Liver (tissue), 9 donors: ENCODE results near the gene RTP2. TPM values are rescaled to one million over a fixed set of nuclear protein-coding genes. Genes with fewer than 3 reads are reported as not detected.

Experiments
- DNase-seq: peaks from one replicate; pipeline ENCODE4 v3.0.0-alpha.2; 2017; ENCODE audit warnings: low spot score
- H3K27ac ChIP-seq, 2 donors: one replicate each; pipeline ENCODE4 v1.7.0; 2013; ENCODE audit warnings: inconsistent platforms in 2 of 2, low read length in 2 of 2, control low read depth in 1 of 2, low read depth in 1 of 2, mild to moderate bottlenecking in 1 of 2
- H3K27me3 ChIP-seq, 4 donors: one replicate each; pipeline versions ENCODE4 v1.6.1 to v1.7.0; 2013; ENCODE audit warnings: low read length in 3 of 4, inconsistent platforms in 1 of 4, mild to moderate bottlenecking in 1 of 4, moderate library complexity in 1 of 4; ENCODE audit not compliant: control insufficient read depth in 4 of 4, insufficient read depth in 4 of 4
- H3K36me3 ChIP-seq, 4 donors: one replicate each; pipeline versions ENCODE4 v1.6.1 to v1.7.0; 2013; ENCODE audit warnings: low read length in 3 of 4, mild to moderate bottlenecking in 3 of 4, low read depth in 1 of 4, moderate library complexity in 1 of 4; ENCODE audit not compliant: control insufficient read depth in 4 of 4, insufficient read depth in 3 of 4
- H3K4me1 ChIP-seq, 4 donors: one replicate each; pipeline versions ENCODE4 v1.6.1 to v1.7.0; 2013; ENCODE audit warnings: low read length in 3 of 4, mild to moderate bottlenecking in 3 of 4, moderate library complexity in 1 of 4; ENCODE audit not compliant: control insufficient read depth in 4 of 4, insufficient read depth in 4 of 4
- H3K4me3 ChIP-seq, 3 donors: one replicate each; pipeline versions ENCODE4 v1.6.1 to v1.7.0; 2013; ENCODE audit warnings: low read length in 3 of 3, control low read depth in 1 of 3, low read depth in 1 of 3, mild to moderate bottlenecking in 1 of 3
- H3K9ac ChIP-seq, 2 donors: one replicate each; pipeline ENCODE4 v1.7.0; 2013; ENCODE audit warnings: low read length in 2 of 2, mild to moderate bottlenecking in 2 of 2, moderate library complexity in 2 of 2, control low read depth in 1 of 2, low read depth in 1 of 2
- H3K9me3 ChIP-seq, 4 donors: one replicate each; pipeline versions ENCODE4 v1.6.1 to v1.7.0; 2013; ENCODE audit warnings: low read length in 3 of 4; ENCODE audit not compliant: control insufficient read depth in 4 of 4
- CTCF ChIP-seq: fragments of 150-350 bp; IDR thresholded peaks from 2 replicates; pipeline ENCODE4 v1.5.1; 2017; ENCODE audit warnings: improper control_type of control experiment, low read depth, low read length; ENCODE audit not compliant: missing input control
- EGR1 ChIP-seq, 2 donors: IDR thresholded peaks; 2 replicates each; pipeline ENCODE4 v1.6.1; 2016 to 2018; ENCODE audit warnings: antibody characterized with exemption in 2 of 2, low read depth in 2 of 2
- FOXA1 ChIP-seq: IDR thresholded peaks from 2 replicates; pipeline ENCODE4 v1.6.1; 2016; ENCODE audit warnings: antibody characterized with exemption
- FOXA2 ChIP-seq: IDR thresholded peaks from 2 replicates; pipeline ENCODE4 v1.6.1; 2016; ENCODE audit warnings: antibody characterized with exemption
- GABPA ChIP-seq, 2 donors: IDR thresholded peaks in 1 of 2; conservative IDR thresholded peaks in 1 of 2; 2 replicates each; pipeline ENCODE4 v1.6.1; 2016; ENCODE audit warnings: antibody characterized with exemption in 2 of 2, mild to moderate bottlenecking in 1 of 2, moderate library complexity in 1 of 2
- HNF4G ChIP-seq: IDR thresholded peaks from 2 replicates; pipeline ENCODE4 v1.6.1; 2016; ENCODE audit warnings: antibody characterized with exemption
- JUND ChIP-seq, 2 donors: IDR thresholded peaks; 2 replicates each; pipeline ENCODE4 v1.6.1; 2016; ENCODE audit warnings: antibody characterized with exemption in 2 of 2
- MAX ChIP-seq: IDR thresholded peaks from 2 replicates; pipeline ENCODE4 v1.6.1; 2016; ENCODE audit warnings: antibody characterized with exemption
- RAD21 ChIP-seq, 2 donors: IDR thresholded peaks; 2 replicates each; pipeline ENCODE4 v1.6.1; 2016; ENCODE audit warnings: antibody characterized with exemption in 2 of 2, mild to moderate bottlenecking in 2 of 2
- REST ChIP-seq: IDR thresholded peaks from 2 replicates; pipeline ENCODE4 v1.6.1; 2016; ENCODE audit warnings: antibody characterized with exemption, mild to moderate bottlenecking
- RXRA ChIP-seq, 2 donors: IDR thresholded peaks; 2 replicates each; pipeline ENCODE4 v1.6.1; 2017 to 2018; ENCODE audit warnings: antibody characterized with exemption in 2 of 2, mild to moderate bottlenecking in 1 of 2
- SP1 ChIP-seq: IDR thresholded peaks from 2 replicates; pipeline ENCODE4 v1.6.1; 2018; ENCODE audit warnings: antibody characterized with exemption, mild to moderate bottlenecking
- TAF1 ChIP-seq: conservative IDR thresholded peaks from 2 replicates; pipeline ENCODE4 v1.6.1; 2016; ENCODE audit warnings: antibody characterized with exemption, mild to moderate bottlenecking
- YY1 ChIP-seq: IDR thresholded peaks from 2 replicates; pipeline ENCODE4 v1.6.1; 2016; ENCODE audit warnings: antibody characterized with exemption, mild to moderate bottlenecking
- ZBTB33 ChIP-seq: IDR thresholded peaks from 2 replicates; pipeline ENCODE4 v1.6.1; 2016; ENCODE audit warnings: antibody characterized with exemption
- WGBS: extraction: QIAGEN DNeasy Blood & Tissue Kit; methylation state at CpG from one replicate; pipeline ENCODE4 v1.1.7; 2013; 5-methylcytosine and 5-hydroxymethylcytosine counted together
- polyA plus RNA-seq, 2 donors: library from polyadenylated mRNA; stranded (reverse) in 1 of 2; unstranded in 1 of 2; fragments of 200-250 nt in 1 of 2; fragments of >200 nt in 1 of 2; fragmentation: Nextera tagmentation in 1 of 2; extraction: Ambion mirVana in 1 of 2; gene quantifications; one replicate each; pipeline versions ENCODE4 v1.2.1 to v1.2.3, GENCODE V29; 2013 to 2015
- total RNA-seq, 2 donors: library from RNA; depleted of rRNA; stranded (reverse); fragments of >200 nt; gene quantifications; one replicate each; pipeline ENCODE4 v1.2.3, GENCODE V29; 2014
- TF ChIP-seq, protein P1 (sequence below): IDR thresholded peaks from 2 replicates; pipeline ENCODE4 v1.6.1; 2016; ENCODE audit warnings: antibody characterized with exemption
- donor health status: healthy.
- donor health status: healthy.
- donor health status: healthy.
- donor health status: healthy.
- donor health status: healthy.

Gene RTP2
- total and polyA plus RNA-seq, 4 donors, result not detected

DNA sequence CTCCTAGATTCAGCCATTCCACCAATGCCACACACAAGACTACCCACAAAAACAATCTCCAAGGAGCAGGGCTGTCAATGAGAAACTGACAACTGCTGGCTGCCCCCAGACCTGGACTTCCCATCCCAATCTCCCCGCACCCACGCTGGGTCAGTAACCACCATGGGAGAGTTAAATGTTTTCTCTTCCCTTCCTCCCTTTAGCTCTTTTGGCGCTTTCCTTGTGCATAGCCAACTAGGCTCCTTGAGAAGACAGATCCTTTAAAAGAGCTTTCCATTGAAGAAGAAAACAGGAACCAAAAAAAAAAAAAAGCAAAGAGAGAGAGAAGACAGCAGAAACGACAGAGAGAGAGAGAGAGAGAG, 34.6 kb upstream of the RTP2 start:
- peak overlapping the region; percentile 71 to 97 (median 80) for H3K4me3 ChIP-seq
- 22% methylated on average over 4 of the region's 4 CpGs for WGBS
- H3K27ac ChIP-seq, result peak overlapping the region; percentile 100
- TF ChIP-seq FOXA2 (no peak), SP1 (no peak), CTCF (peak; percentile 11)
- no peaks in the 10 kb centered on the region for H3K27me3 ChIP-seq
- H3K9ac ChIP-seq, result peak overlapping the region; percentile 88 to 89
- no peaks in the 10 kb centered on the region for H3K9me3 ChIP-seq
- no peak for DNase-seq
- H3K36me3 ChIP-seq, result peaks cover 0 to 22% (median 20%) of the 10 kb centered on the region in 4 donors
- peaks cover 0 to 60% (median 21%) of the 10 kb centered on the region in 4 donors for H3K4me1 ChIP-seq

DNA sequence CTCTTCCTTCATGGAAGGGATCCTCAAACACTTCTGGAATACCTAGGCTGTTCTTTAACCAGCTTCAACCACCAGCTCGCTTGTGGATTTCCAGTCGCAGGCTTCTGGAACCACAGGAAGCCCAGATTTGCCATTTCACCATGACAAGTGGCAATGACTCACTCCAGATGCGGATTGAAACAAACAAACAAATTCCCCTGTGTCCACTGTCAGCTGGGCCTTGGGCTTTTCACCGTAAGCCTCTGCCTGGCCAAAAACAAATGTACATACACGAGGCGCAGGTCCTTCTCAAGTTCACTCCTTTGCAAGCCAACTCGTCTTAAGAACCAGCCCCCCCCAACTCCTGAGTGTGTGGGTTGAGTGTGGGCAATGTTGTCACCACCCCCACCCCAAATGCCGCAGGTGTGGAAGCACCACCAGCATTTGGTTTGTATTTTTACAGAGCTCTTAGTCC, 34.1 kb upstream of the RTP2 start:
- H3K9me3 ChIP-seq, result no peaks in the 10 kb centered on the region
- DNase-seq, result no peak
- peaks cover 0 to 56% (median 21%) of the 10 kb centered on the region in 4 donors for H3K4me1 ChIP-seq
- peaks cover 0 to 28% (median 25%) of the 10 kb centered on the region in 4 donors for H3K36me3 ChIP-seq
- TF ChIP-seq CTCF (no peak), ZBTB33 (no peak), REST (no peak), RXRA (IDR thresholded peaks at IDR 0.05) (no peak), FOXA1 (no peak), EGR1 (IDR thresholded peaks at IDR 0.05; ENCODE audit: low read depth in 2 of 2) (no peak), YY1 (peak; percentile 5), RAD21 (IDR thresholded peaks at IDR 0.05) (peak in 1 of 2 donors; percentile 2), GABPA (IDR thresholded peaks at IDR 0.05 in 1 of 2, conservative IDR thresholded peaks at IDR 0.05 in 1 of 2) (no peak), JUND (IDR thresholded peaks at IDR 0.05) (peak; percentile 86 to 89), TAF1 (no peak), MAX (no peak), SP1 (no peak), HNF4G (no peak)
- TF ChIP-seq, protein P1, sequence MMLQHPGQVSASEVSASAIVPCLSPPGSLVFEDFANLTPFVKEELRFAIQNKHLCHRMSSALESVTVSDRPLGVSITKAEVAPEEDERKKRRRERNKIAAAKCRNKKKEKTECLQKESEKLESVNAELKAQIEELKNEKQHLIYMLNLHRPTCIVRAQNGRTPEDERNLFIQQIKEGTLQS, result peak; percentile 82
- peak overlapping the region; percentile 71 to 97 (median 80) for H3K4me3 ChIP-seq
- peak overlapping the region; percentile 100 for H3K27ac ChIP-seq
- WGBS, result 37% methylated on average over 8 of the region's 8 CpGs
- H3K27me3 ChIP-seq, result no peaks in the 10 kb centered on the region
- peak overlapping the region; percentile 88 to 89 for H3K9ac ChIP-seq
